ENCODE measurements around the gene GRK7. TPM values are rescaled to one million over a fixed set of nuclear protein-coding genes. Genes with fewer than 3 reads are reported as not detected.

The GRK7 gene
- total and polyA plus RNA-seq, 9 of the 15 experiments (the other 6 are each of a cell fraction or from before 2014, with no cell fraction given): 0.01 to 0.08 (median 0.04) TPM; not detected in 3

- Histone ChIP-seq H3K4me3 (no peak overlapping the region), H3K36me3 (ENCODE audit: control insufficient read depth, insufficient read depth, low read length) (peaks cover 37% of the 10 kb centered on the region; the same call in 2 of the 3 replicates), H2AFZ (ENCODE audit: low read depth, low read length) (no peak overlapping the region), H3K9me3 (replicated peaks; ENCODE audit: control insufficient read depth, insufficient read depth, low read depth, low read length) (no peaks in the 10 kb centered on the region), H3K4me1 (replicated peaks in 1 of 2; ENCODE audit: control insufficient read depth in 2 of 2, insufficient read depth in 2 of 2, low read length in 2 of 2) (peaks cover 10 to 29% of the 10 kb centered on the region in 2 experiments), H3K9me1 (ENCODE audit: control insufficient read depth, insufficient read depth, low read length) (no peaks in the 10 kb centered on the region), H3K9ac (ENCODE audit: insufficient read depth in 1 of 2, low read depth in 2 of 2, low read length in 2 of 2) (peak overlapping the region in 1 of 2 experiments; percentile 90; a peak in 1 of 4 replicates), H3K79me2 (ENCODE audit: control insufficient read depth, insufficient read depth, low read length) (peaks cover 62% of the 10 kb centered on the region), H4K20me1 (replicated peaks; ENCODE audit: control insufficient read depth, insufficient read depth, low read length) (no peaks in the 10 kb centered on the region), H3K4me2 (ENCODE audit: insufficient read depth, low read length) (peak overlapping the region; percentile 26), H3K27ac (ENCODE audit: extremely low read depth, low read depth, low read length) (no peak overlapping the region; the same call in 2 of the 3 replicates), H3K27me3 (ENCODE audit: control insufficient read depth in 2 of 2, insufficient read depth in 2 of 2, low read length in 2 of 2) (no peaks in the 10 kb centered on the region)
- intact Hi-C loops (cut with micrococcal nuclease) (no loop called here), in situ Hi-C loops (cut with MboI) (loop anchor here (5.0 kb wide), 1 partner anchor 132 kb away; no protein-coding TSS in a partner anchor)
- TF ChIP-seq SAFB2 (IDR thresholded peaks at IDR 0.05; ENCODE audit: borderline replicate concordance, low read depth, low read length, severe bottlenecking): no peak
- TF ChIP-seq GATAD2B (IDR thresholded peaks at IDR 0.05; ENCODE audit: borderline replicate concordance): no peak
- TF ChIP-seq TOE1 (IDR thresholded peaks at IDR 0.05; ENCODE audit: borderline replicate concordance): no peak
- no peak for TF ChIP-seq TOE1 (CRISPR knock-in tag; IDR thresholded peaks at IDR 0.05; ENCODE audit: borderline replicate concordance, low read depth)
- TF ChIP-seq CUX1 (CRISPR knock-in tag; IDR thresholded peaks at IDR 0.05): no peak
- no peak for TF ChIP-seq ILF3 (IDR thresholded peaks at IDR 0.05; ENCODE audit: borderline replicate concordance)
- TF ChIP-seq CBFA2T3 (IDR thresholded peaks at IDR 0.05): no peak
- TF ChIP-seq MCM3 (IDR thresholded peaks at IDR 0.05): no peak
- TF ChIP-seq TCF3 (CRISPR knock-in tag; IDR thresholded peaks at IDR 0.05): no peak
- no TSS peak for BruUV-seq (replicated peaks)
- CTCF ChIA-PET (ENCODE audit: low intra/inter-chr PET ratio): interaction anchor here (2.2 kb wide), 1 partner anchor 163 kb away, joined by 5 read pairs; no protein-coding TSS in a partner anchor
- FAIRE-seq: no peak
- POLR2A ChIA-PET: interaction anchor here (0.6 to 1.8 kb wide), 9 partner anchors 9 to 145 kb away, joined by 3 to 11 read pairs (median 3); partner anchors contain the start of gene GRK7
- DNase-seq (ENCODE audit: extremely low read depth in 1 of 4, low spot score in 3 of 4): no peak
- ATAC-seq: no peak
Observed at GRCh38 chr3:141740349-141740748, 22.9 kb upstream of the GRK7 start.

All from K562 (cell line).